ENCODE data around the gene SIPA1L3.

The SIPA1L3 gene

GRCh38 chr19:38185562-38185961 is 278.6 kb downstream of the SIPA1L3 start:
- DNase-seq (ENCODE audit: low read depth): no peak
- no peak for TF ChIP-seq CTCF (IDR thresholded peaks at IDR 0.05; ENCODE audit: insufficient read depth, low read depth, low read length, missing control alignments)
- H3K4me3 ChIP-seq (ENCODE audit: low read depth, low read length): no peak overlapping the region

DNA sequence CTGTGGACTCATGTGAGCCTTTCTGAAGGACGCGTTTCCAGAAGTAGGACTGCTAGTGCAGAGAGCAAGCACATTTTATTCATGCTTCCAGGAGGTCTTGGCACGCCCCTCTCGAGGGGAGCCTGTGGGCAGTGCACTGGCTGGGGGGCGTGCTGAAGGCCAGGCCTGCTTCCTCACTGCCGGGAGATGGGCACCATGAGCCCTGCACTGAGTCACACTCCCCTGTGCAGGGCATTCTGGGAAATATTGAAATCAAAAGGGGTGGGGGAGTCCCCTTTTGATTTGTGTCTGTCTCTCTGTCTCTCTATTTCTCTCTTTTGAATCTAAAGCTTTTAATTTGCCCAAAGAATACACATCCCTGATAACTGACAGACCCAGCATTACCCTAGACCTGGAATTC is 283.1 kb downstream of the SIPA1L3 start:
- no peak for DNase-seq (ENCODE audit: low read depth)
- no peak overlapping the region for H3K4me3 ChIP-seq (ENCODE audit: low read depth, low read length)
- TF ChIP-seq CTCF (IDR thresholded peaks at IDR 0.05; ENCODE audit: insufficient read depth, low read depth, low read length, missing control alignments): no peak

DNA sequence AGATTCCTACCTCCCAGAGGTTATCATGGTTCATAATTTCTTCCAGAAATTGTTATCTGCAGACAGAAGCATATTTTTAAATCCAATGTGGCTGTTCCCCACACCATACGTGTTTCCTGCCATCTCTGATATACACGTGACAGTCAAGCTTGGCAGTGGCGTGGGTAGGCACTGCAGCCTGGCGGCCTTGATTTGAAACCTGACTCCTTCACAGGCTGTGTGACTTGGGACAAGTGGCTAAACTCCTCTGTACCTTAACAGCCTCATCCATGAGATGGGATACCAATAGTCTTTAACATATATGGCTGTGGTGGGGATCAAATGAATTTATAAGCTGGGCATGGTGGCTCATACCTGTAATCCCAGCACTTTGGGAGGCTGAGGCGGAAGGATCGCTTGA is 283.8 kb downstream of the SIPA1L3 start:
- no peak overlapping the region for H3K4me3 ChIP-seq (ENCODE audit: low read depth, low read length)
- no peak for TF ChIP-seq CTCF (IDR thresholded peaks at IDR 0.05; ENCODE audit: insufficient read depth, low read depth, low read length, missing control alignments)
- DNase-seq (ENCODE audit: low read depth): no peak

GRCh38 chr19:38191747-38192146 is 284.7 kb downstream of the SIPA1L3 start:
- no peak overlapping the region for H3K4me3 ChIP-seq (ENCODE audit: low read depth, low read length)
- DNase-seq (ENCODE audit: low read depth): no peak
- no peak for TF ChIP-seq CTCF (IDR thresholded peaks at IDR 0.05; ENCODE audit: insufficient read depth, low read depth, low read length, missing control alignments)

DNA sequence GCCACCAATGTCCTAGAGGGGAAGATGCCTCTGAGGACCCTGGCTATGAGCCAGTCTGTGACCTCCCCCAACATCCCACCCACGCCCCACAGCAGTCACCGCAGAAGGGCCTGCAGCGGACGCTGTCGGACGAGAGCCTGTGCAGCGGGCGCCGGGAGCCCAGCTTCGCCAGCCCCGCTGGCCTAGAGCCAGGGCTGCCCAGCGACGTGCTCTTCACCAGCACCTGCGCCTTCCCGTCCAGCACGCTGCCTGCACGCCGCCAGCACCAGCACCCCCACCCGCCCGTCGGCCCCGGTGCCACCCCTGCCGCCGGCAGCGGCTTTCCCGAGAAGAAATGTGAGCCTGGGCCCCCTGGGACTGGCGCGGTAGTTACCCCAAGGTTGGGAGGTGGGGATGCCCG is 286.4 kb downstream of the SIPA1L3 start:
- DNase-seq (ENCODE audit: low read depth): no peak
- no peak overlapping the region for H3K4me3 ChIP-seq (ENCODE audit: low read depth, low read length)
- no peak for TF ChIP-seq CTCF (IDR thresholded peaks at IDR 0.05; ENCODE audit: insufficient read depth, low read depth, low read length, missing control alignments)

- DNase-seq (ENCODE audit: low read depth): no peak
- no peak for TF ChIP-seq CTCF (IDR thresholded peaks at IDR 0.05; ENCODE audit: insufficient read depth, low read depth, low read length, missing control alignments)
- no peak overlapping the region for H3K4me3 ChIP-seq (ENCODE audit: low read depth, low read length)
Measured at GRCh38 chr19:38194061-38194701, 287.2 kb downstream of the SIPA1L3 start.

DNA sequence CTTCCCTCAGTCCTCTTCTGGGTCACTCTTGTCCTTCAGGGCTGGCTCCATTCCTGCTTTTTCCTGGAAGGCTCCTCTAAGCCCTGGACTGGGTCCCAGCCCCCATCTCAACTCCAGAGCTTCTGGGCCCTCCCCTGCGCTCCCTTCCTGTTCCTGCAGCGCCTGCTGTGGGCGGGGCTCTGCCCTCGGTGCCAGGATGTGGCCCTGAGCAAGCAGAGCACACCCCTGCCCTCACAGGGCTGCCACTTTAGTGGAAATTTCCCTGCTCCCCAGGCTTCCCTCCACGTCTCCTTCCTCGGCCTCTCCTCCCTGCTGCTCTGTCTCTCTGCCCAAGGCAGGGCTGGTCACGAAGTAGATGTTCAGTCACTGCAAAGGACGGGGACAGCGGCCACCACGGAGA is 288.2 kb downstream of the SIPA1L3 start:
- no peak for TF ChIP-seq CTCF (IDR thresholded peaks at IDR 0.05; ENCODE audit: insufficient read depth, low read depth, low read length, missing control alignments)
- H3K4me3 ChIP-seq (ENCODE audit: low read depth, low read length): no peak overlapping the region
- no peak for DNase-seq (ENCODE audit: low read depth)

All from GM12865 (cell line).